ENCODE measurements around the gene NR1I3. TPM values are rescaled to one million over a fixed set of nuclear protein-coding genes. Genes with fewer than 3 reads are reported as not detected.

The NR1I3 gene
- polyA plus RNA-seq, 2 of the 4 experiments (the other 2 are of a cell fraction): not detected

- CTCF ChIA-PET: interaction anchor here (1.2 to 3.4 kb wide), 4 partner anchors 25 to 109 kb away, joined by 3 to 16 read pairs (median 6); partner anchors contain the start of gene TOMM40L
- no peak for TF ChIP-seq RNF2 (IDR thresholded peaks at IDR 0.05; ENCODE audit: borderline replicate concordance, low read depth)
- no peak for TF ChIP-seq MYC (IDR thresholded peaks at IDR 0.05; ENCODE audit: borderline replicate concordance, low read length)
- no peak for TF ChIP-seq ATOH8 (CRISPR knock-in tag; IDR thresholded peaks at IDR 0.05; ENCODE audit: low read depth)
- TF ChIP-seq SREBF2 (IDR thresholded peaks at IDR 0.05): no peak
- no peak for TF ChIP-seq EHF (CRISPR knock-in tag; IDR thresholded peaks at IDR 0.05)
- no peak for TF ChIP-seq FOSB (CRISPR knock-in tag; IDR thresholded peaks at IDR 0.05)
- no peak for TF ChIP-seq MAX (IDR thresholded peaks at IDR 0.05)
- TF ChIP-seq JUNB (IDR thresholded peaks at IDR 0.05): no peak
- TF ChIP-seq TFCP2L1 (CRISPR knock-in tag; IDR thresholded peaks at IDR 0.05): no peak
- TF ChIP-seq POLR2AphosphoS2 (conservative IDR thresholded peaks at IDR 0.05; ENCODE audit: low read length): no peak
- no peak for TF ChIP-seq PHF8 (IDR thresholded peaks at IDR 0.05; ENCODE audit: borderline replicate concordance, low read depth)
- no peak for TF ChIP-seq BCL3 (IDR thresholded peaks at IDR 0.05)
- no peak for TF ChIP-seq RARB (CRISPR knock-in tag; IDR thresholded peaks at IDR 0.05)
- TF ChIP-seq GATA3 (IDR thresholded peaks at IDR 0.05; ENCODE audit: borderline replicate concordance): no peak
- TF ChIP-seq MAZ (IDR thresholded peaks at IDR 0.05; ENCODE audit: borderline replicate concordance, low read depth, low read length): no peak
- TF ChIP-seq ZFP36 (IDR thresholded peaks at IDR 0.05; ENCODE audit: borderline replicate concordance, partially characterized antibody): no peak
- peak in 1 of 2 experiments; percentile 30; a peak in 2 of 6 replicates for ATAC-seq
- Histone ChIP-seq H3K27ac (no peak overlapping the region), H3K9me3 (no peaks in the 10 kb centered on the region), H3K4me3 (no peak overlapping the region), H3K4me1 (peaks cover 11% of the 10 kb centered on the region; the same call in 2 of the 3 replicates), H3K4me2 (no peak overlapping the region)
- WGBS (ENCODE audit: missing lambda C conversion rate): 67% methylated on average over 2 of the region's 2 CpGs
- FAIRE-seq: no peak
- no peak for DNase-seq (ENCODE audit: low read depth in 1 of 2, low spot score in 1 of 2)
- POLR2A ChIA-PET: interaction anchor here (1.0 kb wide), 1 partner anchor 47 kb away, joined by 3 read pairs; the partner anchor contains the start of gene SDHC
Observed at GRCh38 chr1:161266836-161267235, 28.8 kb upstream of the NR1I3 start.

GRCh38 chr1:161266202-161266601 is 28.2 kb upstream of the NR1I3 start:
- POLR2A ChIA-PET: interaction anchor here (1.0 kb wide), 1 partner anchor 48 kb away, joined by 3 read pairs; the partner anchor contains the start of gene SDHC
- no peak for FAIRE-seq
- H3K9me3 ChIP-seq: no peaks in the 10 kb centered on the region
- no peak for TF ChIP-seq HDAC2 (IDR thresholded peaks at IDR 0.05)
- TF ChIP-seq FOXS1 (CRISPR knock-in tag; IDR thresholded peaks at IDR 0.05): no peak
- no peak for TF ChIP-seq CBX8 (IDR thresholded peaks at IDR 0.05)
- no peak for TF ChIP-seq SMC3 (IDR thresholded peaks at IDR 0.05)
- no peak for TF ChIP-seq CHD4 (IDR thresholded peaks at IDR 0.05; ENCODE audit: borderline replicate concordance)
- no peak for TF ChIP-seq RCOR1 (IDR thresholded peaks at IDR 0.05; ENCODE audit: low read depth, low read length)
- TF ChIP-seq FOSB (CRISPR knock-in tag; IDR thresholded peaks at IDR 0.05): no peak
- TF ChIP-seq ZFP36 (IDR thresholded peaks at IDR 0.05; ENCODE audit: borderline replicate concordance, partially characterized antibody): no peak
- no peak for TF ChIP-seq MYC (IDR thresholded peaks at IDR 0.05; ENCODE audit: borderline replicate concordance, low read length)
- no peak for TF ChIP-seq NFE2L2 (conservative IDR thresholded peaks at IDR 0.05; ENCODE audit: low read length)
- no peak for TF ChIP-seq REST (IDR thresholded peaks at IDR 0.05)
- TF ChIP-seq ATOH8 (CRISPR knock-in tag; IDR thresholded peaks at IDR 0.05; ENCODE audit: low read depth): no peak
- TF ChIP-seq HOXB13 (CRISPR knock-in tag; IDR thresholded peaks at IDR 0.05; ENCODE audit: low read depth): no peak
- no peak for TF ChIP-seq ELK1 (IDR thresholded peaks at IDR 0.05; ENCODE audit: low read depth, low read length)
- no peak for TF ChIP-seq ESRRA (IDR thresholded peaks at IDR 0.05; ENCODE audit: borderline replicate concordance, low read length)
- no peak for TF ChIP-seq EHMT2 (IDR thresholded peaks at IDR 0.05; ENCODE audit: low read depth)
- no peak for TF ChIP-seq TFCP2L1 (CRISPR knock-in tag; IDR thresholded peaks at IDR 0.05)
- no peak for TF ChIP-seq HOXB5 (CRISPR knock-in tag; IDR thresholded peaks at IDR 0.05)
- no peak overlapping the region for H3K4me3 ChIP-seq
- 24% methylated on average over 3 of the region's 3 CpGs for WGBS (ENCODE audit: missing lambda C conversion rate)
- H3K27ac ChIP-seq: no peak overlapping the region
- CTCF ChIA-PET: interaction anchor here (0.6 to 3.4 kb wide), 5 partner anchors 25 to 110 kb away, joined by 3 to 16 read pairs (median 3); partner anchors contain the start of gene TOMM40L
- peaks cover 13% of the 10 kb centered on the region; the same call in 2 of the 3 replicates for H3K4me1 ChIP-seq
- peak overlapping the region; percentile 10; the same call in 1 of the 3 replicates for H3K4me2 ChIP-seq
- peak in 1 of 2 experiments; percentile 71; a peak in 3 of 6 replicates for ATAC-seq
- DNase-seq (ENCODE audit: low read depth in 1 of 2, low spot score in 1 of 2): no peak
